HG03558 (cell line): Measurements from ENCODE around the gene EP300.

Experiments
- ATAC-seq: cut with Tn5 transposase; IDR thresholded peaks from one replicate; pipeline ENCODE4 v1.9.1; 2021; ENCODE audit warnings: moderate number of reproducible peaks; ENCODE audit not compliant: unreplicated experiment; ENCODE audit errors: extremely low read depth

The EP300 gene

DNA sequence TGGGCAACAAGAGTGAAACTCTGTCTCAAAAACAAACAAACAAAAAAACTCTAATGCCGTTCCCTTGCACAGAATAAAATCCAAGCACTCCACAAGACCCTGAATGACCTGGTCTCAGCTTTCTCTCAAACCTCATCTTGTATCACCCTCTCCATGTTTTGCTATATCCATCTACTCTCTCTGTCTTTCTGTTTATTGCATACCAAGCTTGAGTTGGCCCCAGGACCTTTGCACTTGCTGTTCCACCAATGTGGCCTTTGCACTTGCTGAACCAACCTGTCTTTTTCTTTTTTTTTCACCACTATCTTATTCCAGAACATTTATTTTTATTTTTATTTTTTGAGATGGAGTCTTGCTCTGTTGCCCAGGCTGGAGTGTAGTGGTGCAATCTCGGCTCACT is 110.7 kb downstream of the EP300 start:
- no peak for ATAC-seq

GRCh38 chr22:41204066-41204465 is 111.7 kb downstream of the EP300 start:
- no peak for ATAC-seq

DNA sequence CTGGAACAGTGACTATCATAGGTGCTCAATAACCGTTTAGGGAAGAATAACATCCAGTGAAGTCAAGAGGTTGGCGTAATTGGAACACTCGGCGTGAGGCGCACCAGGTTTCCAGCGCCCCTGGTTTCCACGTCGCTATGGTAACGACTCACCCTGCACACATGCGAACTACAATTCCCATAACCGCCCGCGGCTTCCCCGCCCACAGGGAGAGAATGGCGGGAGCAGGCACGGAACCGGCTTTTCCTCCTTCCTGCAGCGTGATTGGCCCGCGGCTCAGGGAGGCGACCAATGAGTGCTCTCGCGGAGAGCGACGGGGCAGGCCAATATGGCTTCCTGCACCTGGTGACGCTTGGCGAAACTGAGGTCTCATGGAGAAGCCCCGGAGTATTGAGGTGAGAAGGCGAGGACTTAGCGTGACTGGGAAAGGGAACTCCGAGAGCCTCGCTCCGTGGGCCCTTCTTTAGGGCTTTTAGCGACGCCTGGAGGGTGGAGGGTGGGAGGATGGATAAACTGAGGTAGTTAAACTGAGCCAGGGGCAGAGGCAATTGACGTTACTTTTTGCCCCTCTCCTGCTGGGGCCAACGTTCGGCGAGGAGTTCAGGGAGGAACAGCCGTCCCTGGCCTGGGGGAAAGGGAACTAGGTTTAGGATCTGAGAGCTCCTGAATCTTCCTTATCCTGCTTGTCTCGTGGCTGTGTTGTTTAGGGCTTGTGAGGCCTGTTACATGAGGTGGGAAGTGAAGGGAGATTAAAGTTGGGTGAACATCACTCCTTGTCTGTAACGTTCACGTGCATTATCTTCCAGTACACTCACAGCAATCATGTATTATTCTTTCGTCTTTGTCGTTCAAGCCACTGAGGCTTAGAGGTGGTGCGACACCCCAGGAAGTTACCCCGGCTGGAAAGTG is 112.9 kb downstream of the EP300 start, which contains the start of gene L3MBTL2:
Gene L3MBTL2 (plus strand): TSS at position 321 of the 909 bp plus-strand sequence. CDS start 51 bp downstream, at position 372.
- ATAC-seq, result peak; percentile 91

DNA sequence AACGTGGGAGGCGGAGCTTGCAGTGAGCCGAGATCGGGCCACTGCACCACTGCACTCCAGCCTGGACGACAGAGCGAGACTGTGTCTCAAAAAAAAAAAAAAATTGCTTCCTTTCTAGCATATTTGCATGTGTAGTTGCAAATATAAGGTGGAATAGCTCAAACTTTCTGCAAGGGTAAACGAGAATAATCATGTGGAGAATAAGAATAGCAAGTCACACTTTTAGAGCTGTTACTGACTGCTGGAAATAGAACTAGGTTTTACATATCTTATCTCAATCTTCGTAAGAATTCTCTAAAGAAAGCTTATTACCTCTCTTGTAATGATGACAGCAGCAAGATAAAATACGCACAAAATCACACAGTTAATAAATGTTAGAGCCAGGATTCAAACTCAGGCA is 114.3 kb downstream of the EP300 start:
- ATAC-seq, result no peak

- ATAC-seq, result no peak
These were observed 123.0 kb downstream of the EP300 start for GRCh38 chr22:41215409-41215808.

DNA sequence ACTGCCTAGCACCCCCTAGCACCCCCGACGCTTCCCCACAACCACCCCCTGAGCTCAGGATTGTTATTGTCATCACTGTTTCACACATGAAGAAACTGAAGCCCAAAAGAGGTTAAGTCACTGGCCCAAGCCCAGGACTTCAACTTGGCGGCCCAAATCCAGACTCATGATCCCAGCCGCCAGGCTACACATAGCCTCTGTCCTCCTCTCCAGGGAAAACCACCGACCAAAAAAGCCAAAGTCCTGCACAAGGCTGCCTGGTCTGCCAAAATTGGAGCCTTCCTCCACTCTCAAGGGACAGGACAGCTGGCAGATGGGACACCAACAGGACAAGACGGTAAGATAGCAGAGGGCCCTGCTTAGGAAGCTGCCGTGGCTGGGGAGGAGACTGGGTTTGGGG is 123.5 kb downstream of the EP300 start:
- no peak for ATAC-seq

DNA sequence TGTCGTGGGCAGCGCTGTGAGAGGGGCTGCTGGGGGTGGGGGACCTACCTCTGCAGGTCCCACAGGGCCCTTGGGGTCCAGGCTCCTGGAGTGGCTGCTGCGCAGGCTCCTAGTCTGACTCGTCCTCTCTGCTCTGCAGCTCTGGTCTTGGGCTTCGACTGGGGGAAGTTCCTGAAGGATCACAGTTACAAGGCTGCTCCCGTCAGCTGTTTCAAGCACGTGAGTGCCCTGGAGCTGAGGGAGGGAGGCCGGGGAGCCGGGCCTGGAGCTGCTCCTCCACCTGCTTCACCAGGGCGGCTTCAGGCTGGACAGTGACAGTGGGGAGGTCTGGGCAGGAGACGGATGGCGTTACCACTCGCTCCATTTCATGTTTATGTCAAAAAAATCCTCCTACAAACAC is 124.6 kb downstream of the EP300 start:
- no peak for ATAC-seq

- no peak for ATAC-seq
These were observed 125.3 kb downstream of the EP300 start for GRCh38 chr22:41217553-41218157.

DNA sequence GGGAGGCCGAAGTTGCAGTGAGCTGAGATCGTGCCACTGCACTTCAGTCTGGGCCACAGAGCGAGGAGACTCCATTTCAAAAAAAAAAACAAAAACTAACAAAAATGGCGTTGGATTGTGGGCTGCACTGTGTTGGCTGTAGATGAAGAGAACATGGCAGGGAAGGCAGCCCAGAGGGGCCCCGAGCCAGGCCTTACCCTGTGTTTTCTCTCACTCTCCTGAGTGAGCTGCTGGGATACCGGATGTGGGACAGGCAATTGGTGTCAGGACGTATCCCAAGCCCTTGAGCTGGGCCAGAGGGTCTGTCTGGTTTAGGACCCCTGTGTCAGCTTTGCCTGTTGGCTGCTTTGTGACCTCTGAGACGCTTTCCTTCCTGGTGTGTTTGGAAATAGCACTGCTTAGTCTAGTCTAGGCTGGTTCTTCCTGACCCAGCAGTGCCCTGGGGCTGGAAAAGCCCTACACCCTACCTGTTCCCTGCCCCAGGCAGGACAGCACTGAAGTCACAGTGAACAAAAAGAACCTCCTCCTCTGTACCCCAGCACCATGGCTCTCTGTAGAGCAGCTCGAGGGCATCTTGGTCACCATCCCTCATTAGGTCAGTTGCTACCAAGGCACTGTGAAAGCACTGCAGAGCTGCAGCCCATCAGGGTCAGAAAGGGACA is 130.6 kb downstream of the EP300 start:
- no peak for ATAC-seq

DNA sequence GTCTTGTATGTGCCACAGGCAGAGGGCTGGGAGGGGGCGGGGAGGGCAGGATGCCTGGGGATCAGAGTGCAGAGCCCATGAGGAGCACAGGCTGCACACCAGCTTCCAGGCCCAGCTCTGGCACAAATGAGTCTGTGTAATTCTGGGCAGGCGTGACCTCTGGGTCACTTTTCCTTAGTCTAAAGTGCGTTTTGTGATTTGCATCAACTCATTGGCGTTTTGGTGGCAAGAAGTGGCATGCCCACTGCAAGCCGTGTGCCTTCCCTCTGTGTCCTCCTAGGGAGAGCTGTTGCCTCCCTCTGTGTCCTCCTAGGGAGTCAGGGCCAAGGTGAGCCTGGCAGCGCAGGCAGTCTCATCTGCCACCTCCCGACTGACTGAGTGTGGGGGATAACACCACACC is 131.1 kb downstream of the EP300 start:
- ATAC-seq, result no peak

GRCh38 chr22:41226723-41227655 is 134.6 kb downstream of the EP300 start:
- ATAC-seq, result no peak

DNA sequence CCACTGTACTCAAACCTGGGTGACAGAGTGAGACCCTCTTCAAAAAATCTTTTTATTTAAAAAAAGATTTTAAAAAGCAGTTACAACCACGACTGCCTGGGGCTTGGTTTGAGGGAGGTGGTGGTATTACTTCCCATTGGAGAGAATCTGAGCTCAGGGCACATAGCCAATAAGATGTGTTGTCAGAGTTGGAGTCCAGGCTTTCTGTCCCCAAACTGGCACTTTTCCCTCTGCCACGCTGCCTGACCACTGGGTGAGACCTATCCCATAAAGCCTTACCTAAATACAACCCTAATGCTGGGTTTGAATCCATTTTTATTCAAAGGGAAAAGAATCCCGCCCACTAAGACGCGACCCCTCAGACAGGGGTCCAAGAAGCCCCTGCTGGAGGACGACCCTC is 136.8 kb downstream of the EP300 start:
- ATAC-seq, result no peak
